ENCODE data around the gene MPG. TPM values are rescaled to one million over a fixed set of nuclear protein-coding genes. Genes with fewer than 3 reads are reported as not detected.

MPG gene, protein sequence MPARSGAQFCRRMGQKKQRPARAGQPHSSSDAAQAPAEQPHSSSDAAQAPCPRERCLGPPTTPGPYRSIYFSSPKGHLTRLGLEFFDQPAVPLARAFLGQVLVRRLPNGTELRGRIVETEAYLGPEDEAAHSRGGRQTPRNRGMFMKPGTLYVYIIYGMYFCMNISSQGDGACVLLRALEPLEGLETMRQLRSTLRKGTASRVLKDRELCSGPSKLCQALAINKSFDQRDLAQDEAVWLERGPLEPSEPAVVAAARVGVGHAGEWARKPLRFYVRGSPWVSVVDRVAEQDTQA
- total RNA-seq, result 220 and 355 TPM in 2 replicates

DNA sequence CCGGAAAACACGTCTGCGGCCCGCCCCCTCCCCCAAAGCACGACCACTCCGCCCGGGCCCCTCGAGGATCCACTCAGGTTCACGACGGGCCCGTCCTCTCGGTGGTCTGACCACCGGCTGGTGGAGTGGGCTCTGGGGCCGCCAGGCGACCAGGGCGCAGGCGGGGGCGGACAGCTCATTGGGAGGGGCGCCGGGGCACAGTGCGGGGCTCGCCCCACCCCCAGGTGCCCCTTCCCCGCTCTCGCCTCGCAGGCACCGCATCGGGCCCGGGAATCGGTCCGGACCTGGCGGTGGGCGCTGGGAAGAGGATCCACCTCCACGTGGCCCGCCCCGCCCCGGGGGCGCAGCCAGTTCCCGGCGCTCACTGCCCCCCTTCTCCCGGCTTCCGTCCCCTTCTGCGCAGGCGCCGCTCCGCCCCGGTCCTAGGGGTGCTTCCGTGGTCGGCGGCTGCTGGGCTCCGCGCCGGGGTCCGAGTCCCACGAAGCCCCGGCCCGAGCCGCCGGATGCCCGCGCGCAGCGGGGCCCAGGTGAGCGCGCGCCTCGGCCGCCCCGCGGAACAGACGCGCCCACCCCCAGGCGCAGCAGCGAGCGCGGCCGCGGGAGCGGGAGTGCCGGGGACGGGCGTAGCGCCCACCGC, at the start of gene MPG:
MPG (plus strand) TSS at position 419 of the 637 bp plus-strand sequence; CDS start at position 504, 85 bp downstream.

DNA sequence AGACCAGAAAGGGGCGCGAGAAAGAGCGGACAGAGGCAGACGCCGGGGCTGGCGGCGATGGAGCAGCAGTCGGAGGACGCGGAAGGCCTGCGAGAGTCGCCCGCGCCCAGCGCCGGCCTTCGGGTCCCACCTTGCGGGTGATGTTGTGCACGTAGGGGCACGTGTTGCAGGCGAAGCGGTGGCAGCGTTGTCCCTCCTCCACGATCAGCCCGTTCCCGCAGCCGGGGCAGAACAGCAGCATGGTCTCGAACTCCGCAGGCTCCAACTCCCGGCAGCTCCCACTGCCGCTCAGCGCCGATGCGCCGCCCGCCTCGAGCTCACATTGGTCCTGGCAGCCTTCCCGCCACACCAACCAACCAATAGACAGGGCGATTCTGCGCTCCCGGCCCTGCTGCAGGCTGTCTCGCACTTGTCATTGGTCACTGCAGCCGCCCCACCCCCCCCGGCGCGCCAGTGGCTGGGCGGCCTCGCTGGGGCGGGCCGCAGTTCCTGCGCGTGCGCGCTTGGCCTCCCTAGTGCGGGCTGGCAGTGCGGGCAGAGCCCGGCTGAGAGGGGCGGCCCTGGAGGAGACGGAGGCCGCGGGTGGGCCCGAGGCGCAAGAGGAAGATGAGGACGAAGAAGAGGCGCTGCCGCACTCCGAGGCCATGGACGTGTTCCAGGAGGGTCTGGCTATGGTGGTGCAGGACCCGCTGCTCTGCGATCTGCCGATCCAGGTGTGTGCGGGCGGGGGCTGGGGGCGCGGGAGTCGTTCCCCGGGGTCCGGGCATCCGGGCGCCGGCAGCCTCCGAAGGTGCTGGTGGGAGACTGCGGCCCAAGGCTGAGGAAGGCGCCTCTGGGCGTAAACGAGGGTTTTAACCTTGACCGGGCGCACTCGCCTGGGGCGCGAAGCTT, 24.4 kb upstream of the MPG start, which contains the start of the genes POLR3K and SNRNP25:
POLR3K (minus strand) TSS at position 263 of the 891 bp plus-strand sequence; CDS start at position 241, 22 bp downstream.
SNRNP25 (plus strand) TSS at position 483 of the 891 bp plus-strand sequence; CDS start at position 672, 189 bp downstream.

DNA sequence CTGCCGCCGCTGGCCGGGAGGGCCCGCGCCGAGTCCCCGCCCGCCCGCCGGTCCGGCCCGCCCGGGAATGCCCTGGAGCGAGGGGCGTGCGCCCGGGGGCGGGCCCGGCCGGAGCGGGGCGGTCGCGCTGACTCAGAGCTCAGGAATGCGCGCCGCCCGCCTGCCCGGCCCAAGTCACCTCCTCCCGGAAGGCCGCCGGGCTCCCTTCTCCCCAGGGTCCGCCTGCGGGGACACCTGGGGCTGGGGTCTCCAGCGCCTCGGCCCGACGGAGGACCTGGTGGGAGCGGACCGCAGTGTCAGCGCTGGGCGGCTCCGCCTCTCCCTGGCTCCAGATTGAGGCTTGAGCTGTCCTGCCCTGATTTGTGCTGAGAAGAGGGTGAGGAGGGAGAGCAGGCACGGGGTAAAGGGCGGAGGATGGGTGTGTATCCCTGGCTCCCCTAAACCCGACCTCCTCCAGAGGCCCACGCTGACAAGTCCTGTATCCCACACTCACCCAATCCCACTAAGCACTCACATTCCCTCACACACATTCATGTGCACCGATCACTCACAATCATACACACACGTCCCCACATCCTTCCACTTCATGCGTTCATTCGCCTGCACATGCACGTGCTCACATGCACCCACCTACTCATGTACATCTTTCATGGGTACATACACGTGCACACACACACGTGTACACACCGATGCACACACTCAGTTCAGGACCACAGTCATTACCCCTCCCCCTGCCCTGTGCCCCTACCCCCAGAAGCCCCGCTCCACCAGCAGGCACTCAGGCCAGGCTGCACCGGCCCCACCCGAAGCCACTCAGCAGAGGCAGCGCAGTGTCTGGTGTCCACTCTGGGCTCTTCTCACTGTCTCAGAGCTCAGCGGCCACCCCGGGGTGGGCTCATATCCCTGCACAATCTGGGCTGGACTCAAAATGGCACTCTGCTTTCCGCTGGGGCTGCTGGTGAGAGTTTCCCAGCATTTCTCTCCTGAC, 5.2 kb upstream of the MPG start, which contains the start of gene RHBDF1:
RHBDF1 (minus strand) TSS at position 71 of the 988 bp plus-strand sequence. CDS start 7,616 bp downstream, outside the sequence.

Other genes starting within 250 kb of the MPG start
- gene POLR3K, start 24.6 kb upstream of the MPG start, total RNA-seq, result 2.0 and 3.6 TPM in 2 replicates
- 21.3 and 37.1 TPM in 2 replicates for gene SNRNP25, start 24.4 kb upstream of the MPG start, total RNA-seq
- gene RHBDF1, start 5.6 kb upstream of the MPG start, total RNA-seq, result 60.1 and 80.1 TPM in 2 replicates
- 20.5 and 22.4 TPM in 2 replicates for gene NPRL3, start 60.4 kb downstream of the MPG start, total RNA-seq
- gene HBZ, start 74.4 kb downstream of the MPG start, total RNA-seq, result not detected in 2 replicates
- gene HBM, start 87.8 kb downstream of the MPG start, total RNA-seq, result not detected in 2 replicates
- gene HBA2, start 94.7 kb downstream of the MPG start, total RNA-seq, result 0.44 and 0.83 TPM in 2 replicates
- gene HBA1, start 98.5 kb downstream of the MPG start, total RNA-seq, result not detected in 2 replicates
- gene HBQ1, start 102.2 kb downstream of the MPG start, total RNA-seq, result not detected in 2 replicates
- gene LUC7L, start 151.2 kb downstream of the MPG start, total RNA-seq, result 33.6 and 48.4 TPM in 2 replicates
- gene FAM234A, start 156.6 kb downstream of the MPG start, total RNA-seq, result 66.8 and 71.5 TPM in 2 replicates
- gene RGS11, start 197.7 kb downstream of the MPG start, total RNA-seq, result 1.9 and 10.6 TPM in 2 replicates
- gene ARHGDIG, start 202.4 kb downstream of the MPG start, total RNA-seq, result 0.73 and 0.99 TPM in 2 replicates
- not detected in 2 replicates for gene PDIA2, start 204.9 kb downstream of the MPG start, total RNA-seq

Data from smooth muscle cell of trachea (primary cell).